Muscle of leg (tissue), 16 donors: Measurements from ENCODE around the gene E4F1. TPM values are rescaled to one million over a fixed set of nuclear protein-coding genes. Genes with fewer than 3 reads are reported as not detected.

Experiments used
- DNase-seq: peaks from one replicate; pipeline ENCODE4 v3.0.0; 2013
- H3K27ac ChIP-seq: one replicate; pipeline ENCODE4 v1.5.1; 2013; ENCODE audit warnings: mild to moderate bottlenecking, low read length, control low read depth
- H3K27me3 ChIP-seq: one replicate; pipeline ENCODE4 v1.6.1; 2013; ENCODE audit warnings: low read length; ENCODE audit not compliant: control insufficient read depth, insufficient read depth
- H3K36me3 ChIP-seq: one replicate; pipeline ENCODE4 v1.6.1; 2013; ENCODE audit warnings: low read length; ENCODE audit not compliant: control insufficient read depth, insufficient read depth
- H3K4me1 ChIP-seq: one replicate; pipeline ENCODE4 v1.6.1; 2013; ENCODE audit warnings: low read length; ENCODE audit not compliant: control insufficient read depth, insufficient read depth
- H3K4me3 ChIP-seq: one replicate; pipeline ENCODE4 v1.5.1; 2013; ENCODE audit warnings: low read length, control low read depth
- H3K9me3 ChIP-seq: replicated peaks from 2 replicates; pipeline ENCODE4 v1.6.1; 2013; ENCODE audit warnings: low read depth, low read length; ENCODE audit not compliant: control insufficient read depth
- WGBS: methylation state at CpG from one replicate; pipeline ENCODE4 v1.1.5; 2013; ENCODE audit warnings: missing lambda C conversion rate; ENCODE audit not compliant: insufficient coverage; 5-methylcytosine and 5-hydroxymethylcytosine counted together
- long read RNA-seq, 11 donors: transcript quantifications; one replicate each; lab custom pipeline, GENCODE V29; 2026
- polyA plus RNA-seq, 8 donors: library from polyadenylated mRNA; unstranded; fragments of 120-200 nt; gene quantifications; one replicate each; pipeline versions ENCODE4 v1.2.1 to v1.2.3, GENCODE V29; 2013; ENCODE audit warnings: inconsistent platforms in 1 of 8, low replicate concordance in 1 of 8; ENCODE audit not compliant: insufficient read length in 8 of 8, insufficient read depth in 1 of 8
- total RNA-seq: library from RNA; stranded (reverse); fragments of 120-200 nt; gene quantifications from one replicate; pipeline ENCODE4 v1.2.4, GENCODE V29; 2013

Gene E4F1
- total RNA-seq: 18.6 TPM
- 10 to 100 TPM; 14.2 to 19.3 (median 17.3) TPM for polyA plus RNA-seq
- long read RNA-seq, donor 1, partial matches to known transcripts: 0 of 1 reads
- long read RNA-seq, donor 1, other reads (novel, unspliced or antisense): 0 of 1 reads
- long read RNA-seq, donor 2: 0 reads
- long read RNA-seq, donor 3, partial matches to known transcripts: 0 of 2 reads
- long read RNA-seq, donor 3, other reads (novel, unspliced or antisense): 0 of 2 reads
- long read RNA-seq, donor 4, partial matches to known transcripts: 44 of 112 reads
- long read RNA-seq, donor 4, other reads (novel, unspliced or antisense): 66 of 112 reads
- long read RNA-seq, donor 5, partial matches to known transcripts: 283 of 287 reads
- long read RNA-seq, donor 5, other reads (novel, unspliced or antisense): 0 of 287 reads
- long read RNA-seq, donor 6, transcript E4F1-201 (14 exons, 2,573 nt): major isoform, 6 of 11 reads
- long read RNA-seq, donor 6, partial matches to known transcripts: 5 of 11 reads
- long read RNA-seq, donor 6, other reads (novel, unspliced or antisense): 0 of 11 reads
- long read RNA-seq, donor 7, partial matches to known transcripts: 0 of 1 reads
- long read RNA-seq, donor 7, other reads (novel, unspliced or antisense): 0 of 1 reads
- long read RNA-seq, donor 8: 0 reads
- long read RNA-seq, donor 9, partial matches to known transcripts: 0 of 2 reads
- long read RNA-seq, donor 9, other reads (novel, unspliced or antisense): 0 of 2 reads
- long read RNA-seq, donor 10, partial matches to known transcripts: 0 of 2 reads
- long read RNA-seq, donor 10, other reads (novel, unspliced or antisense): 0 of 2 reads
- long read RNA-seq, donor 11, partial matches to known transcripts: 0 of 1 reads
- long read RNA-seq, donor 11, other reads (novel, unspliced or antisense): 0 of 1 reads

- peak within 1 kb of the TSS; percentile 96 for H3K4me3 ChIP-seq
- peaks cover 19% of the 10 kb centered on the region for H3K36me3 ChIP-seq
- no peaks in the 10 kb centered on the region for H3K27me3 ChIP-seq
- H3K27ac ChIP-seq: peak within 1 kb of the TSS; percentile 91
- peak; percentile 99 for DNase-seq
- WGBS: under 1% methylated on average over 82 of the region's 82 CpGs
- no peaks in the 10 kb centered on the region for H3K9me3 ChIP-seq
- H3K4me1 ChIP-seq: peaks cover 15% of the 10 kb centered on the region
Observed at GRCh38 chr16:2223221-2223941, at the start of gene E4F1. E4F1 (plus strand) TSS chr16:2223591; CDS start chr16:2223614, 23 bp downstream.

- no peak overlapping the region for H3K27ac ChIP-seq
- peaks cover 73% of the 10 kb centered on the region for H3K36me3 ChIP-seq
- no peaks in the 10 kb centered on the region for H3K9me3 ChIP-seq
- H3K27me3 ChIP-seq: no peaks in the 10 kb centered on the region
- H3K4me3 ChIP-seq: no peak overlapping the region
- no peak for DNase-seq
- 88% methylated on average over 3 of the region's 4 CpGs for WGBS
- H3K4me1 ChIP-seq: peaks cover 7% of the 10 kb centered on the region
Observed at GRCh38 chr16:2173916-2174315, 49.5 kb upstream of the E4F1 start.

GRCh38 chr16:2174396-2175131 is 48.8 kb upstream of the E4F1 start:
- no peak overlapping the region for H3K4me3 ChIP-seq
- no peak for DNase-seq
- 95% methylated on average over 20 of the region's 21 CpGs for WGBS
- no peaks in the 10 kb centered on the region for H3K27me3 ChIP-seq
- H3K4me1 ChIP-seq: peaks cover 4% of the 10 kb centered on the region
- H3K9me3 ChIP-seq: no peaks in the 10 kb centered on the region
- no peak overlapping the region for H3K27ac ChIP-seq
- H3K36me3 ChIP-seq: peaks cover 71% of the 10 kb centered on the region

GRCh38 chr16:2175454-2175853 is 47.9 kb upstream of the E4F1 start:
- no peak overlapping the region for H3K27ac ChIP-seq
- no peaks in the 10 kb centered on the region for H3K9me3 ChIP-seq
- H3K36me3 ChIP-seq: peaks cover 67% of the 10 kb centered on the region
- no peaks in the 10 kb centered on the region for H3K27me3 ChIP-seq
- 88% methylated on average over 10 of the region's 10 CpGs for WGBS
- no peaks in the 10 kb centered on the region for H3K4me1 ChIP-seq
- H3K4me3 ChIP-seq: no peak overlapping the region
- DNase-seq: no peak

GRCh38 chr16:2176047-2176446 is 47.3 kb upstream of the E4F1 start:
- no peak for DNase-seq
- no peaks in the 10 kb centered on the region for H3K9me3 ChIP-seq
- no peaks in the 10 kb centered on the region for H3K27me3 ChIP-seq
- H3K4me3 ChIP-seq: no peak overlapping the region
- 92% methylated on average over 22 of the region's 23 CpGs for WGBS
- H3K27ac ChIP-seq: no peak overlapping the region
- H3K36me3 ChIP-seq: peaks cover 61% of the 10 kb centered on the region
- no peaks in the 10 kb centered on the region for H3K4me1 ChIP-seq

GRCh38 chr16:2177101-2177500 is 46.3 kb upstream of the E4F1 start:
- WGBS: 79% methylated on average over 17 of the region's 18 CpGs
- no peak overlapping the region for H3K27ac ChIP-seq
- no peak overlapping the region for H3K4me3 ChIP-seq
- peaks cover 51% of the 10 kb centered on the region for H3K36me3 ChIP-seq
- H3K27me3 ChIP-seq: no peaks in the 10 kb centered on the region
- no peaks in the 10 kb centered on the region for H3K4me1 ChIP-seq
- no peaks in the 10 kb centered on the region for H3K9me3 ChIP-seq
- DNase-seq: no peak

- Histone ChIP-seq H3K9me3 (no peaks in the 10 kb centered on the region), H3K27ac (no peak overlapping the region), H3K27me3 (no peaks in the 10 kb centered on the region), H3K4me1 (no peaks in the 10 kb centered on the region), H3K4me3 (no peak overlapping the region), H3K36me3 (peaks cover 48% of the 10 kb centered on the region)
- WGBS: 84% methylated on average over 12 of the region's 20 CpGs
- DNase-seq: no peak
Observed at GRCh38 chr16:2177561-2177960, 45.8 kb upstream of the E4F1 start.

- H3K27ac ChIP-seq: no peak overlapping the region
- WGBS: 23% methylated on average over 102 of the region's 106 CpGs
- no peaks in the 10 kb centered on the region for H3K27me3 ChIP-seq
- H3K4me3 ChIP-seq: no peak overlapping the region
- H3K36me3 ChIP-seq: peaks cover 42% of the 10 kb centered on the region
- H3K9me3 ChIP-seq: no peaks in the 10 kb centered on the region
- H3K4me1 ChIP-seq: no peaks in the 10 kb centered on the region
- peak; percentile 68 for DNase-seq
Observed at GRCh38 chr16:2178321-2179106, 44.9 kb upstream of the E4F1 start.

- Histone ChIP-seq H3K27me3 (no peaks in the 10 kb centered on the region), H3K27ac (no peak overlapping the region), H3K9me3 (no peaks in the 10 kb centered on the region), H3K4me1 (no peaks in the 10 kb centered on the region), H3K36me3 (peaks cover 37% of the 10 kb centered on the region), H3K4me3 (no peak overlapping the region)
- 22% methylated on average over 44 of the region's 50 CpGs for WGBS
- no peak for DNase-seq
Observed at GRCh38 chr16:2179107-2179501, 44.3 kb upstream of the E4F1 start.
